WTC11 (cell line): Measurements from ENCODE around the gene STK32C.

Source experiments
- NFATC4 ChIP-seq: fragments of 250-450 bp; sonication (Bioruptor Pico); IDR thresholded peaks from 2 replicates; pipeline ENCODE4 v1.9.0; 2021; ENCODE audit warnings: mild to moderate bottlenecking
- ZNF263 ChIP-seq: sonication (generic); formaldehyde crosslinking; IDR thresholded peaks from 2 replicates; pipeline ENCODE4 v1.8.1; 2022; ENCODE audit warnings: low read depth, mild to moderate bottlenecking, moderate library complexity, missing genetic modification reagents
- TF ChIP-seq, protein P1 (sequence below): fragments of 200-600 bp; IDR thresholded peaks from 2 replicates; pipeline ENCODE4 v1.8.0; 2022; ENCODE audit warnings: antibody characterized with exemption

DNA sequence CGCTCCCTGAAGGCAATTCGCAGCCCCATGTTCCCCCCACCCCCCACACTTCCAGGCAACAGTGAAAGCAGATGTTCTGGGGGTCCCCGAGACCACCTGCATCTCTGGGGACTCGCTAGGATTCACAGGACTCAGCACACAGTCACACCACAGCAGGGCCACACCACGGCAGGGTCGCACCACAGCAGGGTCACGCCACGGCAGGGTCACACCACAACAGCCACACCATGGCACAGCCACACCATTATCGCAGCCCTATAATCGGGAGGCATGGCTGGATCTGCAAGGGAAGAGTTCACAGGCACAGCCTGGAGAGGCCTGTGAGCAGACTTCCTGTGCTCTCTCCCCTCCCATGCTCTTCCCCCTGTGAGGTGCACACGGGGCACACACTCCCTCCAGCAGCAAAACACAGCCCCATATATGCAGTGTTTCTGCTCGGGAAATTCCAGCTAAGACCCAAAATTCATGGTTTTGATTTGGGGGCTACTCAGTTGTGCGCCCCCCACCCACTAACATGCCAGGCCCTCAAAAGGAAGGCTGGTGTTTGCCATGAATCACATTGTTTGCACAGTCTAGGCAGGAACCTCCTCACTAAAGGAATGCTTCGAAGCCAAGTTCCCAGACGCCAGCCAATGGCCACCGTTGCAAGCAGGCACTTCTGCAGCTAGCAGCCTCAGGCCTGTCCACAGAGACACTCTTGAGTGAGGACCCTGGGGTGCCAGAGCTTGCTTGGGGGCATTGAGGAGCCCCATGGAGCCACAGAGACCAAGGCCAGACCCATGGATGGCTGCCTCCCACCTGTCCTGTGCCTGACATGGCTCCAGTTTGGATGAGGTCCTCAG lies 128.0 kb downstream of the STK32C start:
- TF ChIP-seq ZNF263 (CRISPR knock-in tag) (no peak), NFATC4 (no peak)
- TF ChIP-seq, protein P1, sequence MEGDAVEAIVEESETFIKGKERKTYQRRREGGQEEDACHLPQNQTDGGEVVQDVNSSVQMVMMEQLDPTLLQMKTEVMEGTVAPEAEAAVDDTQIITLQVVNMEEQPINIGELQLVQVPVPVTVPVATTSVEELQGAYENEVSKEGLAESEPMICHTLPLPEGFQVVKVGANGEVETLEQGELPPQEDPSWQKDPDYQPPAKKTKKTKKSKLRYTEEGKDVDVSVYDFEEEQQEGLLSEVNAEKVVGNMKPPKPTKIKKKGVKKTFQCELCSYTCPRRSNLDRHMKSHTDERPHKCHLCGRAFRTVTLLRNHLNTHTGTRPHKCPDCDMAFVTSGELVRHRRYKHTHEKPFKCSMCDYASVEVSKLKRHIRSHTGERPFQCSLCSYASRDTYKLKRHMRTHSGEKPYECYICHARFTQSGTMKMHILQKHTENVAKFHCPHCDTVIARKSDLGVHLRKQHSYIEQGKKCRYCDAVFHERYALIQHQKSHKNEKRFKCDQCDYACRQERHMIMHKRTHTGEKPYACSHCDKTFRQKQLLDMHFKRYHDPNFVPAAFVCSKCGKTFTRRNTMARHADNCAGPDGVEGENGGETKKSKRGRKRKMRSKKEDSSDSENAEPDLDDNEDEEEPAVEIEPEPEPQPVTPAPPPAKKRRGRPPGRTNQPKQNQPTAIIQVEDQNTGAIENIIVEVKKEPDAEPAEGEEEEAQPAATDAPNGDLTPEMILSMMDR: no peak
